ENCODE data around the gene C16orf87.

Gene C16orf87

GRCh38 chr16:46843898-46844642, 13.1 kb upstream of the C16orf87 start:
- H3K4me3 ChIP-seq (ENCODE audit: low read depth, low read length) = no peak overlapping the region
- DNase-seq (ENCODE audit: low read depth) = no peak
- TF ChIP-seq CTCF (IDR thresholded peaks at IDR 0.05; ENCODE audit: insufficient read depth, low read depth, low read length, missing control alignments) = no peak

- H3K4me3 ChIP-seq (ENCODE audit: low read depth, low read length) = no peak overlapping the region
- no peak for TF ChIP-seq CTCF (IDR thresholded peaks at IDR 0.05; ENCODE audit: insufficient read depth, low read depth, low read length, missing control alignments)
- no peak for DNase-seq (ENCODE audit: low read depth)
These were observed 11.4 kb upstream of the C16orf87 start for GRCh38 chr16:46842192-46842895.

- no peak for TF ChIP-seq CTCF (IDR thresholded peaks at IDR 0.05; ENCODE audit: insufficient read depth, low read depth, low read length, missing control alignments)
- no peak for DNase-seq (ENCODE audit: low read depth)
- H3K4me3 ChIP-seq (ENCODE audit: low read depth, low read length) = no peak overlapping the region
These were observed 9.0 kb upstream of the C16orf87 start for GRCh38 chr16:46839986-46840443.

- no peak for DNase-seq (ENCODE audit: low read depth)
- TF ChIP-seq CTCF (IDR thresholded peaks at IDR 0.05; ENCODE audit: insufficient read depth, low read depth, low read length, missing control alignments) = no peak
These were observed 5.9 kb upstream of the C16orf87 start for GRCh38 chr16:46836534-46837530.

GRCh38 chr16:46833460-46833800, 2.5 kb upstream of the C16orf87 start:
- H3K4me3 ChIP-seq (ENCODE audit: low read depth, low read length) = no peak overlapping the region
- DNase-seq (ENCODE audit: low read depth) = no peak
- no peak for TF ChIP-seq CTCF (IDR thresholded peaks at IDR 0.05; ENCODE audit: insufficient read depth, low read depth, low read length, missing control alignments)

More at GRCh38 chr16:46836534-46837530, 5.9 kb upstream of the C16orf87 start:
- no peak overlapping the region for H3K4me3 ChIP-seq (ENCODE audit: low read depth, low read length)

- no peak overlapping the region for H3K4me3 ChIP-seq (ENCODE audit: low read depth, low read length)
- DNase-seq (ENCODE audit: low read depth) = no peak
- TF ChIP-seq CTCF (IDR thresholded peaks at IDR 0.05; ENCODE audit: insufficient read depth, low read depth, low read length, missing control alignments) = no peak
These were observed 1.9 kb upstream of the C16orf87 start for GRCh38 chr16:46832757-46833459.
